CD4-positive, alpha-beta T cell treated with Interleukin-6 for 4 hours (primary cell): Measurements from ENCODE around the gene KNCN.

Source experiments
- DNase-seq: peaks from one replicate; pipeline ENCODE4 v3.0.0-alpha.2; 2020; ENCODE audit warnings: mixed read lengths

KNCN gene

DNA sequence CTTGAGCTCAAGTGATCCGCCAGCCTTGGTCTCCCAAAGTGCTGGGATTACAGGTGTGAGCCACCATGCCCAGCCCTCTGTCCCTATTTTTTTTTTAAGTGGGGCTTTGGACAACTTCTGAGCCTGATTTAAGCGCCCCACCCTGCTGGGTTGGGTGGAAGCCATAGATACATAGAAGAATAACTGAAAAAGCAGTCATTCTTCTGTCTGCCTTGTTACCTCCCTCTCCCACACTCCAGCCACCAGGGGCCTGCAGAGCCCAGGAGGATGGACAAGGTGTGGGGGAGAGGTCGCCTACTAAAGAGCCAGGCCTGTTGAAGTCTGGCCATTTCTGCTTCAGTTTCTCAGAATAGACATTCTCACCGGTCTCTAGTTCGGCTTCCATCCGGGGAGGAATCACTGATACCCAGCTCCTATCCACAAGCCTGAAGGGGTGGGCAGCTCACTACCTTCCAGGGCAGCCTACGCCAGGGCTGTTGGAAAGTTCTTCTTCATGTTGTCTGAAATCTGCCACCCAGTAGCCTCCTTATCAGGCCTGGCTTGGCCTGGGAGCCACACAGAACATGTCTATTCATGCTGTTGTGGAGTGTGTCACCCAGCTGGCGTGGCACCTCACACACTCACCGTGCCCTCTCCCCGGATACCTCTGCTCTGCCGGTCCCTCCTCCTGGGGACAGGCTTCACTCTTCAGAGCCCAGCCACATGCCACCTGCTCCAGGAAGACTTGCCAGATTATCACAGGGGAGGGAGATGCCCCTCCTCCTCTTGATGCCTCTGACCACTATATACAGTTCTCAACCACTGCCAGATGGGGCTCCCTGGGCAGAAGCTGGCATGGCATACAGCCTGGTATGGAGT, 27.7 kb downstream of the KNCN start:
- no peak for DNase-seq

DNA sequence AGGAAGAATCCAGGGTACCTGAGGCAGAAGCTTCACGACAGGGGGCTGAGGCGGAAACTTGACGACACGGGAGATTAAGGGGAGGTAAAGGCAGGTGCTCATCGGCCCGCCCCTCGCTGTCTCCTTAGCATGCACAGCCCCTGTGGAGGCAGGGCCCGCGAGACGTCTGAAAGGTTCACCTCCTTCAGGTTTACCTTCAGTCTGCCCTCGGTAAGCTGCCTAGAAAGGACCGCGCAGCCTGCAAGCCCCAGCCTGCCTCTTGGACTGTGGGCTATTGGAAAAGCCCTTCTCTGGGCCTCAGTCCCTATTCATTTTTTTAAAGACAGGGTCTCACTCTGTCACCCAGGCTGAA, 28.5 kb downstream of the KNCN start:
- DNase-seq: no peak

DNA sequence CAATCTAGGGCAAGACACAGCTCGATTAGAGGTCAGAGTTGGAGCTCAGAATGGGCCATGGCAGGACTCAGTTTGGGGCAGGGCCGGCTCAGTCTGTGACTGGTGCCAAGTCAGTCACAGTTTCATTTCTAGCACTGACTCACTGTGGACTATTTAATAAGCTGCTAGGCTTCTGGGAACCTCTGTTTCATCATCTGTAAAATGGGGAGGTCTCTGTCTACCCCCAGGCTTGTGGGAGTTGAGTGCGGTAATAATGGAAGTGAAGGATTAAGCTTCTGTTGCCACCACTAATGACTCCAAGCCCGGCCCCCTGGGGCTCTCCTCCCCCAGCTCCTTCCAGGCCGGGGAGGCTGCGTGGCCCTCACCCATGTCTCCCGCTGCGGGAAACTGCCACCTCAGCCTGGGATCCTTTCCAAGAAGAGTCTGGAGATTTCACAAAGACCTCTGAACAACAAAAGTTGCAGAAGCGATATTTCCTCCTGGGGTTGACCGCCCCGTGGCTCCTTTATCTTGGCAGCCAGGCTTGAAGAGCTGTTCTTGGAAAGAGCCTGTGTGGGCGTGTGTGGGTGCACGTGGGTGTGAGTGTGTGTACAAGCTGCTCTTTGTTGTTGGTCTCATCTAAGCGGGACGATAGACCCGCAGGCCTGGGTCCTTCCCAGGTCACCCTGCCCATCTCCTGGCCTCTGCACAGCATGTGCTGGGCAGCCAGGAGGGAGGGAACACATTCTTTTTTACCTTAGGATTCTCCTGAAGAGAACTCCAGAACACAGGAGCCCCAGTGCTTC, 29.1 kb downstream of the KNCN start:
- no peak for DNase-seq

DNA sequence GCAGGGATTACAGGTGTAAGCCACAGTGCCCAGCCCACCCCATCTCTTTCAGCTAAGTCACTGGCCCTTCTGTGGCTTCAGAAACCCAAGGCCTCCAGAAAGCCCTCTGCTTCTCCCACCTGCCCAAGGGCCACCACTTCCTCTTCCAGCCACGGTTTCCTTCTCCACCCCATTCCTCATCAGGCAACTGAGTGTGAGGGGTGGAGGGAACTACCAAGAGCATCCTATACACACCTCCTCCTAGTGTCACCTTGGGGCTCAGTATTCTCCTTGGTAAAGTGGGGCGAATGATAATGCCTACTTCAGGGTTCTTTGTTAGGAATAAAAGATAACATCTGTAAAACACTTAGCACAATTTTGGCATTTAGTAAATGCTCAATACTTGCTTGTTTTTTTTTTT, 30.0 kb downstream of the KNCN start:
- DNase-seq: no peak

DNA sequence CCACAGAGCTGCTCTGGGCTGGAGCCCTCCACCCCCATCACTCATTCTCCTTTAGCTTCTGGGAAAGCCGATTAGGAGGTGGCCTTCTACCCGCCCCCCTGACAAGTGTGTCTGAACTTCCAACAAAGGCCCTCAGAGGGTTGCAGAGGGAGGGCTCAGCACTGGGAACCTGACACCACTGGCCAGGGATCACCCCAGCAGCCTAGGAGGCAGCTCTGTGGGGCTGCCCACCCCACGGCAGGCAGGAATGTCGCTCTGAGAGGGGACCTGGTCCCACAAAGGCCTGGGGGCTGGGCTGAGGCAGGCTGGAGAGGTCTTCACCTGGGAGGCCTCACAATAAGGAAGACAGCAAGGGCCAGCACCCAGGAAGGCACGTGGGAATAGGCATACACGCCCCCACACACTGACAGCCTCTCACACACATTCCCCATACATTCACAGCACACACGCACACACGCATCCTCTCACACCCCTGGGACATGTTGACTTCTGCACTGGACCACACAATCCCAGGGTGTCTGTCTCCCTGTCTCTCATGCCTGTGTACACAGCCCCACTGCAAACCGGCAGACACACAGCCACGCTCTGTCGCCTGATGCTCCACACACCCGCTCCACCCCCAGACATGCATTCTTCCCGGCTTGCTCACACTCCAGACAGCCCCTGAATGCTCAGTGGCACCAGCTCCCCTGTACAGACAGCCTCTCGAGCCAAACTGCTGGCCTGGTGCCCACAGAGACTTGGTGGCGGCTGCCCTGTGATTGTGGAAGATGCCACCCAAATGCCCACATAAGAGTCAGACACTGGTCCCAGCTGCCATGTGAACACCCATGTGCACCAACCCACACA, 31.2 kb downstream of the KNCN start:
- DNase-seq: no peak

DNA sequence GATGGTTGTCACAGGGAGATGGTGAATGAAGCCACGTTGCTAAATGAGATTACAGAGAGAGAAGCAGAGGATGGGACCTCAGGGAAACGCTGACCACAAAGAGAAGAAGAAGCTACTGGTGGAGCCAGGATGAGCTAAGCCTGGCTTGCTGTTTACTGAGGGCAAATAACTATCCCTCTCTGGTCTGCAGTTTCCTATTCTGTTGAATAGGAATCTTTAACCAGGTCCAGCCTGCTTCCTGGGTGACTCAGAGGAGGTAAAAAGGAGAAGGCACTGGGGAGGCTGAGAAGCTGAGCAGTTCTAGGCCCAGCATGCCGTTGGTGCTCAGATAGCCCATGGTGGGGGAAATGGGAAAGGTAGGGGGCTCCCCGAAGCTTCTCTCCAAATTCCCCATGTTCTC, 32.2 kb downstream of the KNCN start:
- DNase-seq: no peak

DNA sequence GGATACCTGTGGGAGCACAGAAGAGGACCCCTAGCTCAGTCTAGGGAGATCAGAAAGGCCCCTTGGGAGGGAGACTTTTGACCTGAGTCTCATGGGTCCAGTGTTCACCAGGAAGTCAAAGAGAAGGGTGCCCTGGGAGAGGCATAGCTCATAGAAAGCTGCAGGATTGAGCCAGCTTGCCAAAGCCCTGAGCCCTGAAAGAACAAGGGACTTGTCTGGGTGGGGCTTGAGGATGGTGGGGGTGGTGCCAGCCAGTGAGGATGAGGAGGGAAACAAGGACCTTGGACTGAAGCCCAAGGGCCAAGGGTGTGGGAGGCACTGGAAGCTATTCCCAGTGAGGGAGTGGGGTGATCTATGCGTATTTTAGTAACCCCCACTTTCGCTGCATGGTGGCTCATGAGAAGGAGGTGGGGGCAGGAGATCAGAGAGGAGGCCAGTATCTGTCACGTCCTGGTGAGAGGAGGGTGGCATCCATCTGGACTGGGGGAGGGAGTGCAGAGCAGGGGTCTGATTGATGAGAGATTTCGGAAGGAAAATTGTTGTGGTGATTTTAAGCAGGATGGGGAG, 33.4 kb downstream of the KNCN start:
- no peak for DNase-seq

DNA sequence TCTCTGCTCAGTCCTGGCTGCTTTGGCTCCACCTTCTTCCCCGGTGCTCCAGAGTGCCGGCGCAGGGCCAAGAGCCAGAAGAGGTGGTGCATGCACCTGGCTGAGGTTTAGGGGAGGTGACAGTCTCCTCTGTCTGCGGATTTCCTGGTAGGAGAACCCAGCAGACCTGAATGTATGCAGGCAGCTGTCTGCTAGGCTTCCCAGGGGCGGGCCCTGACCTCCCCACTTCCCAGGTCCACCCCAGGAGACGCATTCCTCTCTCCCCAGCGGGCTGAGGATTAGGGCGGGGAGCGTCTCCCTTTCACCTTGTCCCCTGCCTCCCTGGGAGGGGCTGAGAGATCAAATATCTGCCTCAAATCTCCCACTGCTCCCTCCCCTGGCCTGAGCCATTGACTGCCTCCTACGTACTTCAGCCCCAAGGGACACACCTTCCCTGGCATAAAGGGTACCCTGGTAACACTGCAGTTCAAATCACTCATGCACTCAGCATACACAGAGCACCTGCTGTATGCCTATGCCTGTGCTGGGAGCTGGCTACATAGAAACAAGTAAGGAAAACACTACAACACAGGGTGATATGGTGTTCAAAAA, 34.3 kb downstream of the KNCN start:
- no peak for DNase-seq

DNA sequence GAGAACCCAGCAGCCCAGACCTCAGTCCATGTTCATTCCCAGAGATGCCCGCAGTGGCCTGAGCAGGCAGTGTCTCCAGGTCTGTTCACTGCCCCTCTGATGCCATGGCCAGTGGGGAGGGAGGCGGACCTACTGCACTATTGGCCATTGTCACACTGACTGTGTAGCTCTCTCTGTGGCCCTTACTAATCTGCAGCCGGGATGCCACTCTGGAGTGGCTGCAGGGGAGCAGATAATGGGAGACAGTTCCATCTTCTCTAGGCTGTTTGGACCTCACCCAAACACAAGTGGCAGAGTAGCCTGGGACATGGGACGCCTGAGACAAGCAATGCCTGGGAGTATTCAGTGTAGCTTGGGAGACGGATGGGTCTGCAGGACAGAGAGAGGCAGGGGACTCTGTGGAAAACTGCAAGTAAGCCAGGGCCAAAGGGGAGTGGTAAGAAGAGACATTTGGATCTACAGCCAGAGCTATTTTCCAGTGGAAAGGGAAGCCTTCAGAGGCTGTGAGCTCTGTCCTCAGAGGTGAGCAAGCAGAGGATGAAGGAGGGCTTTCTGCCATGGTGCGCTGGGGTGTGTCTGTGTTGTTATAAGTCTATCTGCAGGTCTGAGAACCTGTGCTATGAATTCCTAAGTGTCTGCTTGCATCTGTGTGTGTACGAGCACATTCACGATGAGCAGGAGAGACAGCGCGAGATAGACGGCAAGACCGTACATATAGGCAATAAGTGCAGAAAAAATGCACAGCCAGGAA, 35.1 kb downstream of the KNCN start:
- no peak for DNase-seq

DNA sequence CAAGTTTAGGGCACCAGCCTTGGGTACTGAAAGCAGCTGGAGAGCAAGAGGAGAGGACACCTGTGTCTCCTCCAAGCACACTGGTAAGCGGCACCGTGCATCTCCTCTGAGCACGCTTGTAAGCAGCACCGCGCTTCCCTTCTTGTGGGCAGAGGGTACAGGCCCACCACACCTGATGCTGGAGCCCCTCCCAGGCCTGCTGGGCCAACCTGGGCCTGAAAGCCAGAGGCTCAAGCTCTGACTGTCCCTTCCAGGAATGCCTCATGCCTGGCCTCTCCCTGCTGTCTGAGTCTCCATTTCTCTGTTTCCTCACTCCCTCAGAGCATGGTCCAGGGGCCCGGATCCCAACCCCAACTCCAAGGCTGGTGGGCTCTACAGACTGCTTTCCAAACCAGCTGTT, 35.9 kb downstream of the KNCN start:
- DNase-seq: no peak

DNA sequence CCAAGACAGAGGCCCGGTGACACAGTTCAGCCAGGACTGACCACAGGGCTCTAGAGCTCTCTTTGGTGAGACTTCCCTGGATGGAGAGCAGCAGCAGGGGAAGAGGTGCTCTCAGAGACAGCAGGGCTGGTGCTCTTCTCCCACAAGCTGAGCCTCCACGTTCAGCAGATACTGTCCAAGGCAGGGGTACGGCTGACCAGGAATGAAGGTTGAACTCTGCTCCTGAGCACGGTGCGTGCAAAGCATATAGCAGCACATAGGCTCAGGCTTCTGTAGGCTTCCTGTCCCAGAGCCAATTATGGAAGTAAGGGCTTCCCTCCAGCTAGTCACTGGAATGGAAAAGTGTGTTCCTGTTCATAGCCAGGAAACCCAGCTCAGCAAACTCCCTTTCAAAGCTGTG, 37.9 kb downstream of the KNCN start:
- no peak for DNase-seq

DNA sequence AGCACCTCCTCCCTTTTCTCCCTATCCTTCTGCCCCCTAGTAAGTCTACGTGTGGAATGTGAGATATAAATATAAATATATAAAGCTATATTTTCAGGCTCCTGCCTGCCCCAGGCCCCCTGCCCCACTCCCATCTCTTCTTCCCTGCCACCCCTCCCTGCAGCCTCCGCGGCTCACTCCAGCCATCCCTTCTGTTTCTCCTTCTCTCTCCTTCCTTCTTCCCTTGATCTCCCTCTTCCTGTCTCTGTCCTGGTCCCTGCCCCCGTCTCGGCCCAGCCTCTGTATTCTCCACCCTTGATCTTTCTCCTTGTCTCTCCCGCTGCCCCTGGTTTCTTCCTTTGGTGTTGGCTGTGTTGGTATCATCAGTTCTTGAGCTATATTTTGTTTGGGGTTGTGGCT, 38.7 kb downstream of the KNCN start:
- DNase-seq: no peak

DNA sequence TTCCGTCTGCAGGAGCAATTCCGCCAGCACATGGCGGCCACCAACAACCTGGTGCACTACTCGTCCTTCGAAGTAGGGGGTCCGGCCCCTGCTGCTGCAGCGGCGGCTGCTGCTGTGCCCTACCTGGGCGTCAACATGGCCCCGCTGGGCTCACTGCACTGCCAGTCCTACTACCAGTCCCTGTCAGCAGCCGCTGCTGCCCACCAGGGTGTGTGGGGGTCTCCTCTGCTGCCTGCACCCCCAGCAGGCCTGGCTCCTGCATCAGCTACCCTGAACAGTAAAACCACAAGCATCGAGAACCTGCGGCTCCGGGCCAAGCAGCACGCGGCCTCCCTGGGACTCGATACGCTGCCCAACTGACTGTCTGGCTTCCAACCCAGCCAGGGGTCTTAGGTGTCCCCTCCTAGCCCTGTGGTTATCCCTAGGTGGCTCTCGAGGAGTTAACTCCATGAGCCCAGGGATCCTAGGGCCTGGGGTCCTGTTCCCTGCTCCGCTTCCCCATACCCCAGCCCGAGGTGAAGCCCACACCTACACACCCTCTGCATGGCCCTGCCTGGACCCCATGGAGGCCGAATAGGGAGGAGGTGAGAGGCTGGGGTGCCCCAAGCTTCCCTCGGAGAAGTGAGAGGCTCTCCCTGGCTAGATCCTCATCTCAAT, 39.2 kb downstream of the KNCN start:
- no peak for DNase-seq

DNA sequence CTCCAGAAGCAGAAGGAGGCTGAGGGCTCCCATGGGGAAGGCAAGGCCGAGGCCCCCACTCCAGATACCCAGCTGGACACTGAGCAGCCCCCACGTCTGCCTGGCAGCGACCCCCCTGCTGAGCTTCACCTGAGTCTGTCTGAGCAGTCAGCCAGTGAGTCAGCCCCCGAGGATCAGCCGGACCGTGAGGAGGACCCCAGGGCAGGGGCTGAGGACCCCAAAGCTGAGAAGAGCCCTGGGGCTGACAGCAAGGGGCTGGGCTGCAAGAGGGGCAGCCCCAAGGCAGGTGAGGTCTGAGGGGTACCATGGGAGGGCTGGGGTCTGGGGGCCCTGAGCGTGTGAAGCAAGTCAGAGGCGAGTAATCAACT, 40.5 kb downstream of the KNCN start:
- no peak for DNase-seq

DNA sequence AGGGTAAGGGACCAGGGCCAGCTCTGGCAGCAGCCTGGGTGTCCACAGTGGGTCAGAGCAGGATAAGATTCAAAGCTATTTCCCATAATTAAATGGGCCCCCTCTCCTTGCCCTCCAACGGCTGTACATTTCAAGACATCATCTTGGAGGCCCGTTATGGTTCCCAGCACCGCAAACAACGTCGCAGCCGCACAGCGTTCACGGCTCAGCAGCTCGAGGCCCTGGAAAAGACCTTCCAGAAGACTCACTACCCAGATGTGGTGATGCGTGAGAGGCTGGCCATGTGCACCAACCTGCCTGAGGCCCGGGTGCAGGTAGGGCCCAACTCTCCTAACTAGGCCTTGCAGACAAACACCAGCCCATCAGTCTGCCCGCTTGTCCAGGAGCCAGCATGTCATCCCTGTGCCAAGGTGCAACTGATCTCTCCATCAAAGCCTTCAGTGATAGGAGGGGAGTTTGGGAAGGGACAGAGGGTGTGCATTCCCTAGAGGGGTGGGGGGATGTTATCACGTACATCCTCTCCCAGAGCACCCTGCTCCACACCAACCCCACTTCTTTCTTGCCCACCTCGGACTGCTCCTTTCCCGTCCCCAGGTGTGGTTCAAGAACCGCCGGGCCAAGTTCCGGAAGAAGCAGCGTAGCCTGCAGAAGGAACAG, 41.0 kb downstream of the KNCN start:
- no peak for DNase-seq

DNA sequence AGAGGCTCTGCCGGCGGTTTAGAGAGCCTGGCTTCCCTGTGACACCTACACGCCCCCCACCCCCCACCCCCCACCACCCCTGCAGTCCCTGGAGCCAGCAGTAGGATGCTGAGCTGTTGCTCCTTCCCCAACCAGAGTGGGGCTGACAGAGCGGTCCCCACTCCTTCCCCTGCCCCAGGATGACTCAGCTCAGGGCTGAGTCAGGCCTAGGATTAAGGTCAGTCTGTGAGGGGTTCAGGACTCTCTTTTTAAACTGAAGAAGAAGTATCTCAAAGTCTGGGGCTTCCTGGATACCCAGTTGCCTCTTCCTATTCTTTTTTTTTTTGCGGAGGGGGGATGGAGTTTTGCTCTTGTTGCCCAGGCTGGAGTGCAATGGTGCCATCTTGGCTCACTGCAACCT, 42.7 kb downstream of the KNCN start:
- DNase-seq: no peak

DNA sequence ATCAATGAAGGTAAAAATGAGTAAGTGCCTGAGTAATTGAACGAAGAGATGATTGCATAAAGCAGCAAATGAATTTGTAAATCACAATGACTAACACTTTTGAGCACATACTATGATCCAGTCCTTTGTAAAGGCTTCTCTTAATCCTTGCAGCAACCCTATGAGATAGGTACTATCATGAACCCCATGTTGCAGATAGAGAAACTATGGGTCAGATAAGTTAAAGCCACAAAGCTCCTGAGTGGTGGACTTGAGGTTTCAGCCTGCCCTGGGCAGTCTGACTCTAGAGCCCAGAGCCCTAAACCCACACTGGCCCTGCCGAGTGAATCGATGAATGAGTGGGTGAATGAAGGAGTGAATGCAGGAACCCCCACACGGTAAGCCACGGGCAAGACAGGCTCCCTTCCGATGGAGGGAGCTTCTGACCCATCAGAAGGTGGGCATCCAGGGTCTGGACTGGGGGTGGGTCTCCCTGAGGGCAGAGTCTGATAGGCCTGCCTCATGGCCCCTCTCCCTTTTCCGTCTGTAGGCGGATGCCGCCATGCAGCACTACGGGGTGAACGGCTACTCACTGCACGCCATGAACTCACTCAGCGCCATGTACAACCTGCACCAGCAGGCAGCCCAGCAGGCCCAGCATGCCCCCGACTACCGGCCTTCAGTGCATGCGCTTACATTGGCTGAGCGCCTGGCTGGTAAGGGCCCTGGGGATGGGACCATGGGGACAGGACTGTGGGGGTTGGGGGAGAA, 44.8 kb downstream of the KNCN start:
- DNase-seq: no peak

DNA sequence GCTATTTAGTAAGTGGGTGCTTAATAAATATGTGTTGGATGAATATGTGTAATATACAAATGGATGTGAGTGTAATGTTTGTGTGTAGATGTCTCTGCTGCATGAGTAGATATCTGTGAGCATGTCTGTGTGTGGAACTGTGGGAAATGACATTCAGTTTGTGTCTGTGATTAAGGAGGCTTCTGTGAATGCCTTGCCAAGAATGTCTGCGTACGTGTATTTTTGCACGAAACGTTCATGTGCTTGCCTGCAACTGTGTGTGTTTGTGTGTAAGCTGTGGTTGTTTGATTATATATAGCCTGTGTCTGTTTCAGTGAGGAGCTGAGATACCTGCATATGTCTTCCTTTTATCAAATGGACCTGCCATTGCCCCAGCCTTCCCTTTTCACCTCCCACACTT, 48.0 kb downstream of the KNCN start:
- DNase-seq: no peak

DNA sequence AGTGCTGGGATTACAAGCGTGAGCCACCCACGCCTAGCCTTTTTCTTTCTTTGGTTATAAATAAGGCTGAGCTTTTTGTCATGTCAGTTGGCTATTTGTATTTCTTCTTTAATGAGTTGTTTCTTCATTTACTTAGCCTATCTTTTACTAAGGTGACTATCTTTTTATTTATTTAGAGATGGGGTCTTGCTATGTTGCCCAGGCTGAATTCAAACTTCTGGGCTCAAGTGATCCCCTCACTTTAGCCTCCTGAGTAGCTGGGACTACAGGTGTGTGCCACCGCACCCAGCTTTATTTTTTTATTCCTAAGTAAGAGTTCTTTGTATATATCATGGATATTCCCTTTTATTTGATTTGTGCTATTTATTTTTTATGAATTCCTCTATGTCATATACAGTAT, 49.9 kb downstream of the KNCN start:
- no peak for DNase-seq

DNA sequence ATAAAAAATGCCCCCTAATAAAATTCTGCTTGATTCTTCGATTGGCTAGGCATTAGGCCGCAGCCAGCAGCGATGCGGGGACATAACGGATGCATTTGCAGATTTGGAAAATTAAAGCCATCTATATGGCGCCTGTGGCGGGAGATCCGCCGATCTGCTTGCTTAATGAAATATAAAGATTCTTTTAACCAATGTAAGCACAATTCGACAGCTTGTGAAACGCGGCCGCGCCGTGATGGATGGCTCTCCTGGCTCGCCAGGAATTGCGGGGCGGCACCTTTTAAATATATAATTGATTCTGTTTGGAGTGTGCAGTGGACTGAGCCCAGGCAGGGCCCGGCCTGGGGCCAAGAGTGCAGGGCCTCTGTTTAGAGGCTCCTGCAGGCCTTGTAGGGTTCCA, 53.8 kb downstream of the KNCN start:
- no peak for DNase-seq
